Measurements from ENCODE around the gene TNNT3.

Gene TNNT3

GRCh38 chr11:1964348-1964747 lies 44.8 kb downstream of the TNNT3 start:
- no peak for DNase-seq

GRCh38 chr11:1964955-1965354 lies 45.5 kb downstream of the TNNT3 start:
- no peak for DNase-seq

DNA sequence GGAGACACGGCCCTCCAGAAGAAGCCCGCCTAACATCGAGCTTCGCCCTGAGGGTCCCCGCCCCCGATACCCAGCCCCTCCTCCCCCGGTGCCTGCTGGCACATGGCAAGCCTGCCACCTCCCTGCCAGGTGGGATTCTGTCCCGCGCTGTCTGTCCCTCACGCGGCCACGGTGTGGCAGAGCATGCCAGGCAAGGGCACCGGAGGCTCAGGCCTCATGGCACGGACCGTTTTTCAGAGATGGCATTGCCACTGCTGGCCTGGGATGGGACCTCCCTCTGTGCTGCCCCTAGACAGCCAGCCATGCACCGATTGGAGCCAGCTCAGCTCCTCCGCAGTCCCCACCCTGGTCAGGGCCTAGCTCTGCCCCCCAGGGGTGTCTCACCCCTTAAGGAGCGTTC lies 47.0 kb downstream of the TNNT3 start:
- no peak for DNase-seq

DNA sequence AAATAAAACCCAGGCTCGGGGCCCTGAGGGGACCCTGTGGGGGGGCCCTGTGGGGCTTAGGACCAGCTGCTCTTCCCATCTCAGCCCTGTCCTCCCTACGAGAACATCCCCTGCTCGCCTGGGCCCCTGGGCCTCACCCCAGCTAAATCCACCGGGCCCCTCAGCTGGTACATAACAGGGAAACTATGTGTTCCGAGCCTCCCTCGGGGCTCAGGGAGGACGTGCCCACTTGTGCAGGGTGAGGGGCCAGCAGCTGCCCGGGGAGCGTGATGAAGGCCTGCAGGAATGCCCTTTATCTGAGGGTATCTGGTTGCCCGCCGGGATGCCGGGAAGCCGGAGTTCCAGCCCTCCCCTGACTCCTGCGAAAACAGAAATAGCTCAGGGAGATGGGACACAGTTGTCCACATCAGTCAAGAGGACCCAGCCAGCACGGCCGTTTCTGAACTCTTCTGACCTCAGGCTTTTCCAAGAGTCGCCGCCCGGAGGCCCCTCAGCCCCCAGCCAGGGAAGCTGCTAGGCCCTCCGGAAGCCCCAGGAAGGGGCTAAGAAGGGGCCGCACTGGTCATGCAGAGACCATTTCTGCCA lies 48.2 kb downstream of the TNNT3 start:
- no peak for DNase-seq

DNA sequence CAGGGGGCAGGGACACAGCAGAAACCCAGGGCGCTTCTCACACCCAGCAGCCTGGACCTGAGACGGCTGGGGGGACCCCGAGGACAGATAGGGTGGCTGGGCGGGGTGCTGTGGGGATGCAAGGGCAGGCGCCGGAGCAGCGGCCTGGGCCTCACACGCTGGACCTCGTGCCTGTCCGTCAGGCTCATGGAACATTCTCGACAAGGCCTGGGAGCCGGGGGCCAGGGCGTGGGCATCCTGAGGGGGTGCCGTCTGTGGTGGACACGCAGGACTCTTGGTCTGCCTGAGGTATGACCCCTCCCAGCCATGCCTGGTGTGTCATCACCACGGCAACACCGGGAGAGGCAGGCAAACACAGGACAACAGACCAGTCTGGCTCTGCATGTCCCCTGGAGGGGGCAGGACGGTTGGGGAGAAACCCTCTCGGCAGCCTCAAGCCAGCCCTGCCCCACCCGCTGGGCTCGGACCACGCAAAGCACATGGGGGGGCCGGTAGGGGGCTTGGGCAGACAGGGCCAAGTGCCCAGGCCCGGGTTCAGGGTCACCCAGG lies 49.0 kb downstream of the TNNT3 start:
- no peak for DNase-seq

DNA sequence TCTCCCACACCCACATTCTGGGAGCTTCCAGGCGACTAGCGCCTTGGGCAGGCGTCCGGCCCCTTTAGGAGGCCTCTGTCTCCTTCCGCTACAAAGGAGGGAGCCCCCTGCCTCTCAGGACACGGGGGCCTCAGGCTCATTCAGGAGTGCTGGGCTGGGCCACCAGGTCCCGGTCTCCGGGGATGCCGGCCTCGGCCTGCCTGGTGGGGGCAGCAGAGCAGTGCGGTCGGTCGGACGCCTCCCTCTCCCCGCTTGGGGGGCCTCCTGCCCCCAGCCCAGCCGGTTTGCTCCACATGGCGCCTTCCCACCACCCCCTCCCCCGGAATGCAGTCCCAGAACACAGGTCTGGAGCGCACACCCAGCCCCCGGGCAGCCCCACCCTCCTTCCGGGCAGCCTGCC lies 49.5 kb downstream of the TNNT3 start:
- no peak for DNase-seq

DNA sequence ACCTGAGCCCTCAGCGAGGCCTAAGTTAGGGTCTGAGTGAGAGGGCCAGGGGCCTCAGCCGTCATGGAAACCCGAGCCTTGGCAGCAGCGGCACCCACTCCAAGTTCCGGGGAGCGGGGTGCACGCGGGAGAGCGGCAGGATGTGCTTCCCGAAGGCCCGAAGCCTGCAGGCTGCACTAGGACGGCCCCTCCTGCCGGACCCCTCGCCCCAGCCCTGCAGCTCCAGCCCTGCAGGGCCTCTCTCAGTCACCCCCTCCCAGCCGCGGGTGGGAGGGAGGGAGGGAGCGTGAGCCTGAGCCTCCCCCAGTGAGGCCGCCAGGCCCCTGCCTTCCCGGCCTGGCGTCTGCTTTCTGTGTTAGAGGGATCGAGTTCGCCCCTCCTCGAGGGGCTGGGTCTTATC lies 50.3 kb downstream of the TNNT3 start:
- DNase-seq, result no peak

DNA sequence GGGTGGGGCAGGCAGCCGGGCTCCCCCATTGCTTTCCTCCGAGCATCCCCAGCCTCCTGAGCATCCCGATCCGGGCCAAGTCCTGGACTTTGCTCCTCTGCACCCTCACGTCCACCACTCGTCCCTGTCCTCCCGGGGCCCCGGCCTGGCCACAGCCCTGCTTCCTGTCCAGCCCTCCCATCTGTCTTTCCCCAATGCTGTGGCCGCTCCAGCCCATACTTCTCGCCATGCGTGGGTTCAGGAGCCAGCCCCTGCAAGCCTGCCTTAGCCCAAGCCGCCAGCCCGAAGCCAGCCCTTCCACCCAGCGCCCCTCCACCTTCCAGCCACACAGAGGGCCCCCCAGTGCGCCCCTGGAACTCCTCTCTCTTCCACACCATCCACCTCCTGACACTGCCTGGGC lies 51.5 kb downstream of the TNNT3 start:
- no peak for DNase-seq

DNA sequence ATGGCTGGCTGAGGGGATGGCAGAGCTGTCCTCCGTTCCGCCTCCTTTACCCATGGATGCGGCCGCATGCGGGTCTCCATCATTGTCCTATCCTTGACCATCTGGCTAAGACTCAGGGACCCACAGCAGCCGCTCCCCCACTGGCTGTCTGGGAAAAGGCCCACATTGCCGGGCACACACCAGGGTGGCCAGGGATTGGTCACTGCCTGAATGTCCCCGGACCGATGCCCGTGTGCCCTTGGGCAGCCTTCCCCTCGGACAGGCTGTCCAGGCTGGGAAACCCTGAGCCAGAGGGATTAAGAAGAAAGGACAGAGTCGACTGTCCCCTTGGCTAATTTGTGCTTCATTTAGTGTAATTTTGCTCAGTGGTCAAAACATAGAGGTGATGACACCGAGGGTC lies 55.7 kb downstream of the TNNT3 start:
- DNase-seq, result no peak

GRCh38 chr11:1978720-1979473 lies 59.4 kb downstream of the TNNT3 start:
- DNase-seq, result no peak

DNA sequence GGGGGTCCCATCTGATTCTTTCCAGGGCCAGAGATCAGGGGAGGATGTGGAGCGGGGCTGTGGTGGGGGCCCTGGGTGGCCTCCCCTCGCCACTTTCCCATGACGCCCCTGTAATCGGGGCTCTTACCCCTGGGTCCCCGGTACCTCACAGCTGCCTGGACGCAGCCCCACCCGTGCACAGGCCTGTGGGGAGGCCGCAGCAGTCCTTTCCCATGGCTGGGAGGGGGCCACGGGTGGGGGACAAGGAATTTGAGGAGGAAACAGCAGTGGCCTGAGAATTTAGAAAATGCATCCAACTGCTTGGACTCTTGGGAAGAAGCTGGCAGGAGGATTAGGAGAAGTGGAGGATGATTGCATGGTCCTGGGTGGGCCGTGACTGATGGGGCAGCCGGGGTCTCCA lies 60.1 kb downstream of the TNNT3 start:
- DNase-seq, result no peak

GRCh38 chr11:1982873-1983600 lies 63.5 kb downstream of the TNNT3 start:
- no peak for DNase-seq

DNA sequence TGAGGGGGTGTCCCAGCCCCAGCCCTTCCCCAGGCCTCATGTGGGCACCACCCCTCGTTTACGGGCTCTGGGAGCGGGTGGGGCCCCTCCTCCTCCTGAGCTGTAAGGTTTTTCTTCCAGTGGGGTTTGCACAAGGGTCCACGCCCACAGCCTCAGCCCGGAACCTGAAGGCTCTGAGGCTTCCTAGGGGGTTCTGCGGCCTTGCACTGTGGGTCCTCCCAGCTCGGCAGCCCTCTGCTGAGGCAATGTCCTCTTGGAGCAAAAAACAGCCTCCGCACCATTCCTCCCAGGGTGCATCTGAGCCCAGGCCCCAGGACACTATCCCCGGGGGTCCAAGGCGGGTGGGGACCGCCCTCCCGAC lies 64.1 kb downstream of the TNNT3 start:
- DNase-seq, result no peak

- DNase-seq, result no peak
Measured at GRCh38 chr11:1987024-1987423, 67.5 kb downstream of the TNNT3 start.

DNA sequence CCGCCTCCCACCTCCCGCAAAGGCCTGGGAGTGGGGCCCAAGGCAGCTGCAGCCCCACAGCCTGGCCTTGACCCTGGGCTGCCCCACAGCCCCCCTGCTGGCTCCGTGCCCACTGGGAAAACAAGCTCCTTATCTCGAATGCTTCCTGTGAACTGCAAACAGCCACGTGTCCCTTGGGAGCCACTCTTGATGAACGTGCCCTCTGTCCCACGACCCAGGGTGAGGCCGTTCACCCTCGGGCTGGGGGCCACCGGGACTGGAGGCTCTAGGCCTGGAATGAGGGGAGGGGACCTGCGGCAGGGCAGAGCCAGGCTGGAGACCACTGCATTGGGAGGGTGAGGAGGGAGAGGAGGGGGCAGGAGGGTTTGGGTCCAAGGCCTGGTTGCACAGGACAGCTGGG lies 68.7 kb downstream of the TNNT3 start:
- no peak for DNase-seq
